ENCODE data around the gene POMC.

DNA sequence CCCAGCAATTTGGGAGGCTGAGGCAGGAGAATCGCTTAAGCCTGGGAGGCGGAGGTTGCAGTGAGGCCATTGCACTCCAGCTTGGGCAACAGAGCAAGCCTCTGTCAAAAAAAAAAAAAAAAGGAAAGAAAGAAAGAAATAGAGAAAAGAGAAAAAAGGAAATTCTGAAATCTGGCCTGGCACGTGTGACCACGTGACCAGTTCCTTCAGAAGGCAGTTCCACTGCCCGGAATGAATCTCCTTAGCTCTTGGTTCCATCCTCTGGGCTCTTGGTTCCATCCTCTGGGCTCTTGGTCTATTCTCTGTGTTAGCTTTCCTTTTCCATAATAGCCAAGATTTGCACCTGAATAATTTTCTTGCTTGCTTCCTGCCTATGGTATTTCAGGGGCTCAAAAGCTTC is 5.3 kb upstream of the POMC start:
- TF ChIP-seq, protein P1, sequence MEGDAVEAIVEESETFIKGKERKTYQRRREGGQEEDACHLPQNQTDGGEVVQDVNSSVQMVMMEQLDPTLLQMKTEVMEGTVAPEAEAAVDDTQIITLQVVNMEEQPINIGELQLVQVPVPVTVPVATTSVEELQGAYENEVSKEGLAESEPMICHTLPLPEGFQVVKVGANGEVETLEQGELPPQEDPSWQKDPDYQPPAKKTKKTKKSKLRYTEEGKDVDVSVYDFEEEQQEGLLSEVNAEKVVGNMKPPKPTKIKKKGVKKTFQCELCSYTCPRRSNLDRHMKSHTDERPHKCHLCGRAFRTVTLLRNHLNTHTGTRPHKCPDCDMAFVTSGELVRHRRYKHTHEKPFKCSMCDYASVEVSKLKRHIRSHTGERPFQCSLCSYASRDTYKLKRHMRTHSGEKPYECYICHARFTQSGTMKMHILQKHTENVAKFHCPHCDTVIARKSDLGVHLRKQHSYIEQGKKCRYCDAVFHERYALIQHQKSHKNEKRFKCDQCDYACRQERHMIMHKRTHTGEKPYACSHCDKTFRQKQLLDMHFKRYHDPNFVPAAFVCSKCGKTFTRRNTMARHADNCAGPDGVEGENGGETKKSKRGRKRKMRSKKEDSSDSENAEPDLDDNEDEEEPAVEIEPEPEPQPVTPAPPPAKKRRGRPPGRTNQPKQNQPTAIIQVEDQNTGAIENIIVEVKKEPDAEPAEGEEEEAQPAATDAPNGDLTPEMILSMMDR (IDR thresholded peaks at IDR 0.05; ENCODE audit: insufficient read depth, low read length, poor library complexity, severe bottlenecking): no peak
- TF ChIP-seq EZH2phosphoT487 (conservative IDR thresholded peaks at IDR 0.05; ENCODE audit: low read length): no peak
